IMR-90 (cell line): ENCODE measurements around the gene WNT7A. TPM values are rescaled to one million over a fixed set of nuclear protein-coding genes. Genes with fewer than 3 reads are reported as not detected.

ENCODE experiments used
- ATAC-seq: fragments of 200-7000 bp; cut with Tn5 transposase; 2 replicates; pipeline ENCODE4 v1.9.1; 2020; ENCODE audit warnings: low read depth, mild to moderate bottlenecking, moderate library complexity
- BruUV-seq: library from RNA; stranded (reverse); fragments of 400-500 nt; replicated peaks from 2 replicates; lab custom pipeline; 2021; lab: Mats Ljungman, UMichigan
- CTCF ChIA-PET: fragments of 300-600 bp; formaldehyde crosslinking; extraction: SDS; loops from one replicate; lab custom pipeline; 2021; ENCODE audit warnings: antibody characterized with exemption; lab: Yijun Ruan, JAX
- POLR2A ChIA-PET: fragments of 300-600 bp; sonication (Branson Sonifier 250); formaldehyde crosslinking; loops from one replicate; lab custom pipeline; 2022; ENCODE audit warnings: antibody characterized with exemption; ENCODE audit not compliant: unreplicated experiment; lab: Charles Lee
- DNase-seq: peaks from one replicate; pipeline ENCODE4 v3.0.0; 2013
- H2AFZ ChIP-seq: replicated peaks from 2 replicates; pipeline ENCODE3; 2013; ENCODE audit warnings: low read length, mild to moderate bottlenecking; ENCODE audit not compliant: poor library complexity
- H2AK5ac ChIP-seq: 2 replicates; pipeline ENCODE4 v1.6.1; 2013; ENCODE audit warnings: low read depth, low read length, inconsistent platforms
- H2AK9ac ChIP-seq: replicated peaks from 2 replicates; pipeline ENCODE3; 2013; ENCODE audit warnings: mild to moderate bottlenecking, low read depth, low read length, moderate library complexity; ENCODE audit not compliant: poor library complexity
- H2BK120ac ChIP-seq: 2 replicates; pipeline ENCODE4 v1.6.1; 2013; ENCODE audit warnings: low read depth, low read length, inconsistent platforms
- H2BK15ac ChIP-seq: 3 replicates; pipeline ENCODE4 v1.6.1; 2013; ENCODE audit warnings: low read depth, low read length, inconsistent platforms
- H2BK20ac ChIP-seq: 2 replicates; pipeline ENCODE4 v1.6.1; 2013; ENCODE audit warnings: low read depth, mild to moderate bottlenecking, inconsistent platforms, low read length, moderate library complexity
- H2BK5ac ChIP-seq: 2 replicates; pipeline ENCODE4 v1.6.1; 2013; ENCODE audit warnings: mild to moderate bottlenecking, low read depth, low read length, inconsistent platforms; ENCODE audit not compliant: poor library complexity, severe bottlenecking
- H3K14ac ChIP-seq: replicated peaks from 2 replicates; pipeline ENCODE4 v1.6.1; 2013; ENCODE audit warnings: low read depth, low read length, inconsistent platforms
- H3K18ac ChIP-seq: 2 replicates; pipeline ENCODE4 v1.6.1; 2013; ENCODE audit warnings: low read depth, low read length, control low read depth
- H3K23ac ChIP-seq: 2 replicates; pipeline ENCODE4 v1.6.1; 2013; ENCODE audit warnings: low read depth, low read length, inconsistent platforms
- H3K27ac ChIP-seq: 2 replicates; pipeline ENCODE4 v1.5.1; 2013; ENCODE audit warnings: mild to moderate bottlenecking, control low read depth, low read length; ENCODE audit not compliant: insufficient read depth
- H3K27me3 ChIP-seq: 2 replicates; pipeline ENCODE4 v1.6.1; 2013; ENCODE audit warnings: low read length; ENCODE audit not compliant: control insufficient read depth, insufficient read depth
- H3K36me3 ChIP-seq: 2 replicates; pipeline ENCODE4 v1.6.1; 2013; ENCODE audit warnings: low read length, mixed read lengths; ENCODE audit not compliant: control insufficient read depth, insufficient read depth
- H3K4ac ChIP-seq: 2 replicates; pipeline ENCODE4 v1.6.1; 2013; ENCODE audit warnings: low read depth, low read length, inconsistent platforms
- H3K4me1 ChIP-seq: 2 replicates; pipeline ENCODE4 v1.6.1; 2013; ENCODE audit warnings: low read length, mixed read lengths; ENCODE audit not compliant: control insufficient read depth, insufficient read depth
- H3K4me2 ChIP-seq: 2 replicates; pipeline ENCODE4 v1.6.1; 2013; ENCODE audit warnings: low read depth, mild to moderate bottlenecking, control low read depth, low read length, moderate library complexity
- H3K4me3 ChIP-seq: 2 replicates; pipeline ENCODE4 v1.5.1; 2013; ENCODE audit warnings: low read depth, mild to moderate bottlenecking, control low read depth, low read length, moderate library complexity; ENCODE audit not compliant: insufficient read depth
- H3K56ac ChIP-seq: 2 replicates; pipeline ENCODE4 v1.6.1; 2013; ENCODE audit warnings: low read length, inconsistent platforms; ENCODE audit not compliant: insufficient read depth; ENCODE audit errors: extremely low read depth
- H3K79me1 ChIP-seq, 2 experiments: 2 replicates each; pipeline ENCODE4 v1.6.1; 2013; ENCODE audit warnings: low read length in 2 of 2, inconsistent platforms in 1 of 2, low read depth in 1 of 2
- H3K9ac ChIP-seq: 2 replicates; pipeline ENCODE4 v1.6.1; 2013; ENCODE audit warnings: low read depth, low read length, control low read depth
- H3K9me1 ChIP-seq: 2 replicates; pipeline ENCODE4 v1.6.1; 2013; ENCODE audit warnings: low read length, inconsistent platforms; ENCODE audit not compliant: insufficient read depth
- H3K9me3 ChIP-seq: 2 replicates; pipeline ENCODE4 v1.6.1; 2013; ENCODE audit warnings: low read length; ENCODE audit not compliant: control insufficient read depth, insufficient read depth
- H4K20me1 ChIP-seq: 2 replicates; pipeline ENCODE4 v1.6.1; 2013; ENCODE audit warnings: low read length, inconsistent platforms; ENCODE audit not compliant: insufficient read depth
- H4K5ac ChIP-seq: 2 replicates; pipeline ENCODE4 v1.6.1; 2013; ENCODE audit warnings: mild to moderate bottlenecking, low read depth, low read length, control low read depth
- H4K8ac ChIP-seq, 2 experiments: 2 replicates each; pipeline ENCODE4 v1.6.1; 2013; ENCODE audit warnings: low read depth in 2 of 2, low read length in 2 of 2, control low read depth in 1 of 2, inconsistent platforms in 1 of 2
- H4K91ac ChIP-seq: 2 replicates; pipeline ENCODE4 v1.6.1; 2013; ENCODE audit warnings: low read depth, low read length, inconsistent platforms; ENCODE audit not compliant: insufficient read depth
- BHLHE40 ChIP-seq: fragments of 150-350 bp; IDR thresholded peaks from 2 replicates; pipeline ENCODE4 v1.6.1; 2016; ENCODE audit warnings: mild to moderate bottlenecking, low read depth, low read length
- CEBPB ChIP-seq: IDR thresholded peaks from 2 replicates; pipeline ENCODE4 v1.6.1; 2012; ENCODE audit warnings: low read depth, low read length, improper control_type of control experiment
- CHD1 ChIP-seq: IDR thresholded peaks from 2 replicates; pipeline ENCODE4 v1.6.1; 2012; ENCODE audit warnings: low read depth, low read length, improper control_type of control experiment
- FOS ChIP-seq: fragments of 150-350 bp; IDR thresholded peaks from 2 replicates; pipeline ENCODE4 v1.6.1; 2016; ENCODE audit warnings: low read depth, low read length
- MAFK ChIP-seq: IDR thresholded peaks from 2 replicates; pipeline ENCODE4 v1.6.1; 2012; ENCODE audit warnings: low read depth, low read length, improper control_type of control experiment
- MAZ ChIP-seq: IDR thresholded peaks from 2 replicates; pipeline ENCODE4 v1.6.1; 2012; ENCODE audit warnings: low read depth, mild to moderate bottlenecking, low read length, improper control_type of control experiment, moderate library complexity, borderline replicate concordance
- NFE2L2 ChIP-seq: fragments of 150-350 bp; IDR thresholded peaks from 2 replicates; pipeline ENCODE4 v1.6.1; 2016; ENCODE audit warnings: low read depth, mild to moderate bottlenecking, low read length
- POLR2A ChIP-seq: IDR thresholded peaks from 2 replicates; pipeline ENCODE4 v1.6.1; 2012; ENCODE audit warnings: mild to moderate bottlenecking, low read depth, low read length
- RAD21 ChIP-seq: IDR thresholded peaks from 2 replicates; pipeline ENCODE4 v1.6.1; 2012; ENCODE audit warnings: low read length, improper control_type of control experiment
- SMC3 ChIP-seq: fragments of 150-350 bp; IDR thresholded peaks from 2 replicates; pipeline ENCODE4 v1.6.1; 2016; ENCODE audit warnings: low read depth, mild to moderate bottlenecking, antibody characterized with exemption, low read length, moderate library complexity
- WGBS, 2 experiments: methylation state at CpG; one replicate each; pipeline versions ENCODE4 v1.1.5 to v1.1.7; 2013; ENCODE audit warnings: missing lambda C conversion rate in 2 of 2; ENCODE audit not compliant: insufficient read length in 1 of 2; ENCODE audit errors: extremely low coverage in 2 of 2; 5-methylcytosine and 5-hydroxymethylcytosine counted together
- dilution Hi-C: fragments of 300-500 bp; cut with HindIII; formaldehyde crosslinking; loops from one replicate; pipeline ENCODE4 v1.14.3; 2018; ENCODE audit warnings: low sequenced_read_pairs; ENCODE audit not compliant: unreplicated experiment
- in situ Hi-C: fragments of 300-500 bp; cut with MboI; formaldehyde crosslinking; loops from 3 replicates; pipeline ENCODE4 v1.14.3; 2019; ENCODE audit warnings: low sequenced_read_pairs, inconsistent platforms, mixed read lengths
- intact Hi-C: fragments of 100-400 bp; cut with micrococcal nuclease; formaldehyde crosslinking; loops from 2 replicates; pipeline ENCODE4 v1.10.0; 2022
- polyA plus RNA-seq, 3 experiments: library from polyadenylated mRNA; depleted of rRNA; stranded (reverse); fragments of >200 nt; gene quantifications; 2 replicates each; pipeline ENCODE4 v1.2.3, GENCODE V29; 2012; ENCODE audit warnings: low replicate concordance in 1 of 3
- total RNA-seq: library from RNA; depleted of rRNA; stranded (reverse); fragments of >200 nt; gene quantifications from 2 replicates; pipeline ENCODE4 v1.2.3, GENCODE V29; 2012
- TF ChIP-seq, protein P1 (sequence below): fragments of 150-350 bp; IDR thresholded peaks from 2 replicates; pipeline ENCODE4 v1.6.1; 2016; ENCODE audit warnings: low read depth, mild to moderate bottlenecking, low read length, moderate library complexity, borderline replicate concordance
- TF ChIP-seq, protein P2 (sequence below): fragments of 150-350 bp; IDR thresholded peaks from 2 replicates; pipeline ENCODE4 v1.6.1; 2017; ENCODE audit warnings: mild to moderate bottlenecking, antibody characterized with exemption, low read length, low read depth
- TF ChIP-seq, protein P3 (sequence below): conservative IDR thresholded peaks from 2 replicates; pipeline ENCODE4 v1.5.1; 2012; ENCODE audit warnings: mild to moderate bottlenecking, low read depth, low read length, improper control_type of control experiment

The WNT7A gene
- total and polyA plus RNA-seq, 2 of the 4 experiments (the other 2 are of a cell fraction), result not detected

DNA sequence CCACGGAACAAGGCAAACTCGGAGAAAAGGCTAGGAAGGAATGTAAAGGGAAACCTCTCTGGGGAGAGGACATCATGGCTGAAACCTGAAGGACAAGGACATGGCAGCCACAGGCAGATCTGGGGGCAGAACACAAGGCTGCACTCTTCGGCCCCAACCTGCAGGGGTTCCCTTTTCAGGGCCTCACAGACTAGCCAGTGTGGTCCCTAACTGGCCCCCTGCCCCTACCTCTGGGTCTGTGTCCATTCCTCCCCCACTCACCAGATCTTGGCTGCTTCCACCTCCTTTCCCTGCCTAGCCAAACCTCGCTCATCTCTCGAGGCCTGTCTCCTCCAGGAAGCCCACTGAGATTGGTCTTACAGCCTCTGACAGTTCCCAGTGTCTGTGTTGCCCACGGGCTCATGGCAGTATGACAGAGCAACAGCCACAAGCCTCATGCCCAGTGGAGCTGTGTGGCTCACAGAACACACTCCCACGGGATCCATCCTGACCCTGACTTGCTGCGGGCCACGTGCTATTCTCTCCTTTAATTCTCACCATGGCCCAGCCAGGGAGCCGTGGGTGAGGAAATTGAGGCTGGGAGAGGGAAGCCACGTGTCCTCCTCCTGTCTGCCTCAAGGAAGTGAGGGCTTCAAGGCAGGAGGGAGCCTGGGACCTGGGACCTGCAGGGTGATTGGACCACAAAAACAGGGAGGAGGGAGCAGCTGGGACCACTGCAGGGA lies 26.5 kb downstream of the WNT7A start:
- Histone ChIP-seq H3K79me1 (no peaks in the 10 kb centered on the region), H2BK20ac (no peak overlapping the region), H2BK5ac (no peak overlapping the region), H2AK9ac (no peak overlapping the region), H4K5ac (no peak overlapping the region), H2AFZ (no peak overlapping the region), H3K27ac (no peak overlapping the region), H4K91ac (no peak overlapping the region), H2BK15ac (no peak overlapping the region), H4K8ac (no peak overlapping the region), H3K18ac (no peak overlapping the region), H3K14ac (no peak overlapping the region), H2BK120ac (no peak overlapping the region), H3K36me3 (no peaks in the 10 kb centered on the region), H3K9ac (no peak overlapping the region), H3K4me2 (no peak overlapping the region), H3K27me3 (no peaks in the 10 kb centered on the region), H3K4me3 (no peak overlapping the region), H4K20me1 (no peaks in the 10 kb centered on the region), H3K4me1 (no peaks in the 10 kb centered on the region), H3K56ac (no peak overlapping the region), H3K9me1 (no peaks in the 10 kb centered on the region), H3K9me3 (no peaks in the 10 kb centered on the region), H2AK5ac (no peak overlapping the region), H3K4ac (no peak overlapping the region), H3K23ac (no peak overlapping the region)
- CTCF ChIA-PET, result no interaction called here
- BruUV-seq, result no TSS peak
- POLR2A ChIA-PET, result interaction anchor here (0.7 kb wide), 1 partner anchor 229 kb away, joined by 4 read pairs; no protein-coding TSS in a partner anchor
- DNase-seq (no peak), ATAC-seq (no peak)
- in situ Hi-C loops, result no loop called here
- TF ChIP-seq BHLHE40 (no peak), POLR2A (no peak), FOS (no peak), MAFK (no peak), SMC3 (no peak), MAZ (no peak), NFE2L2 (no peak), RAD21 (no peak), CHD1 (no peak), CEBPB (no peak)
- TF ChIP-seq, protein P1, sequence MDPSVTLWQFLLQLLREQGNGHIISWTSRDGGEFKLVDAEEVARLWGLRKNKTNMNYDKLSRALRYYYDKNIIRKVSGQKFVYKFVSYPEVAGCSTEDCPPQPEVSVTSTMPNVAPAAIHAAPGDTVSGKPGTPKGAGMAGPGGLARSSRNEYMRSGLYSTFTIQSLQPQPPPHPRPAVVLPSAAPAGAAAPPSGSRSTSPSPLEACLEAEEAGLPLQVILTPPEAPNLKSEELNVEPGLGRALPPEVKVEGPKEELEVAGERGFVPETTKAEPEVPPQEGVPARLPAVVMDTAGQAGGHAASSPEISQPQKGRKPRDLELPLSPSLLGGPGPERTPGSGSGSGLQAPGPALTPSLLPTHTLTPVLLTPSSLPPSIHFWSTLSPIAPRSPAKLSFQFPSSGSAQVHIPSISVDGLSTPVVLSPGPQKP, result no peak
- TF ChIP-seq, protein P2, sequence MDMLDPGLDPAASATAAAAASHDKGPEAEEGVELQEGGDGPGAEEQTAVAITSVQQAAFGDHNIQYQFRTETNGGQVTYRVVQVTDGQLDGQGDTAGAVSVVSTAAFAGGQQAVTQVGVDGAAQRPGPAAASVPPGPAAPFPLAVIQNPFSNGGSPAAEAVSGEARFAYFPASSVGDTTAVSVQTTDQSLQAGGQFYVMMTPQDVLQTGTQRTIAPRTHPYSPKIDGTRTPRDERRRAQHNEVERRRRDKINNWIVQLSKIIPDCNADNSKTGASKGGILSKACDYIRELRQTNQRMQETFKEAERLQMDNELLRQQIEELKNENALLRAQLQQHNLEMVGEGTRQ, result no peak
- TF ChIP-seq, protein P3, sequence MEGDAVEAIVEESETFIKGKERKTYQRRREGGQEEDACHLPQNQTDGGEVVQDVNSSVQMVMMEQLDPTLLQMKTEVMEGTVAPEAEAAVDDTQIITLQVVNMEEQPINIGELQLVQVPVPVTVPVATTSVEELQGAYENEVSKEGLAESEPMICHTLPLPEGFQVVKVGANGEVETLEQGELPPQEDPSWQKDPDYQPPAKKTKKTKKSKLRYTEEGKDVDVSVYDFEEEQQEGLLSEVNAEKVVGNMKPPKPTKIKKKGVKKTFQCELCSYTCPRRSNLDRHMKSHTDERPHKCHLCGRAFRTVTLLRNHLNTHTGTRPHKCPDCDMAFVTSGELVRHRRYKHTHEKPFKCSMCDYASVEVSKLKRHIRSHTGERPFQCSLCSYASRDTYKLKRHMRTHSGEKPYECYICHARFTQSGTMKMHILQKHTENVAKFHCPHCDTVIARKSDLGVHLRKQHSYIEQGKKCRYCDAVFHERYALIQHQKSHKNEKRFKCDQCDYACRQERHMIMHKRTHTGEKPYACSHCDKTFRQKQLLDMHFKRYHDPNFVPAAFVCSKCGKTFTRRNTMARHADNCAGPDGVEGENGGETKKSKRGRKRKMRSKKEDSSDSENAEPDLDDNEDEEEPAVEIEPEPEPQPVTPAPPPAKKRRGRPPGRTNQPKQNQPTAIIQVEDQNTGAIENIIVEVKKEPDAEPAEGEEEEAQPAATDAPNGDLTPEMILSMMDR, result no peak
- dilution Hi-C loops, result no loop called here
- 8% methylated on average over 4 of the region's 11 CpGs; no CpG with 5 or more reads in 1 of the 2 experiments for WGBS, 2 experiments
- intact Hi-C loops, result no loop called here
